Glomerular visceral epithelial cell (primary cell): Measurements from ENCODE around the gene CHCHD6.

Experiments used
- DNase-seq: peaks from one replicate; pipeline ENCODE4 v3.0.0-alpha.2; 2016; ENCODE audit errors: extremely low spot score

The CHCHD6 gene

GRCh38 chr3:126977821-126978220, 273.8 kb downstream of the CHCHD6 start:
- DNase-seq, result no peak

DNA sequence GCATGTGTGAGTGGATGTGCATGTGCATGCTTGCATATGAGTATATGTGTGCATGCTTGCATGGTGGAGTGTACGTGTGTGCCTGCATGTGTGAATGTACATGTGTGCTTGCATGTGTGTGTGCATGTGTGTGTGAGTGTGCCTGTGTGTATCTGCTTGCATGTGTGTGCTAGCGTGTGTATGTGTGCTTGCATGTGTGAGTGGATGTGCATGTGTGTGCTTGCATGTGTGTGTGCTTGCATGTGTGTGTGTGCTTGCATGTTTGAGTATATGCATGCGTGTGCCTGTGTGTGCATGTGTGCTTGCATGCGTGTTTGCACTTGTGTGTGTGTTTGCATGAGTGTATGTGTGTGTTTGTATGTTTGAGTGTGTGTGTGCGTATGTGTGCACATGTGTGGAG, 274.3 kb downstream of the CHCHD6 start:
- no peak for DNase-seq

- DNase-seq, result no peak
Observed at GRCh38 chr3:126979046-126979628, 275.1 kb downstream of the CHCHD6 start.

DNA sequence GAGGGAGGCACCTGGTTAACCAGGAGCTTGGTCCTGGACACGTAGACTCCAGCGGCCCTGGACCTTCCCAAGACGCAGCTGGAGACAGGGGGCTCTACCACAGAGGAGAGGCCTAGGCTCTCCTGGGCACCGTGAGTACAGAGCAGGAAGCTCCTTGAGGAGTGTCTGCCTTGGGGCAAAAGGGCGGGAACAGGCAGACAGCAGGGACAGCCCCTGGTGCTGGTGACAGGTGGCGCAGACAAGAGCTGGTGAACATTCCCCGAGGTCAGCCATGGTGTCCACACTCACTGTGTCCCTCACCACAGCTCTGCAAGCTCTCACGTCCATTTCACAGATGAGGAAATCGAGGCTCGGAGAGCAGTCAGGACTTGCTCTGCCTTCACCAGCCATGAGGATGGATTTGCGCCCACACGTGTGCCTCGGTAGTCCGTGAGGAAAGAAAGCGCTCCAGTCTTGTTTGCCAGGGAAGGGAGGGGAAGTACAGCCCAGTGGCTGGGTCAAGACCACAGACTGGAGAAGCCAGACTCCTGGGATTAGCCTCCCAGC, 276.3 kb downstream of the CHCHD6 start:
- no peak for DNase-seq

DNA sequence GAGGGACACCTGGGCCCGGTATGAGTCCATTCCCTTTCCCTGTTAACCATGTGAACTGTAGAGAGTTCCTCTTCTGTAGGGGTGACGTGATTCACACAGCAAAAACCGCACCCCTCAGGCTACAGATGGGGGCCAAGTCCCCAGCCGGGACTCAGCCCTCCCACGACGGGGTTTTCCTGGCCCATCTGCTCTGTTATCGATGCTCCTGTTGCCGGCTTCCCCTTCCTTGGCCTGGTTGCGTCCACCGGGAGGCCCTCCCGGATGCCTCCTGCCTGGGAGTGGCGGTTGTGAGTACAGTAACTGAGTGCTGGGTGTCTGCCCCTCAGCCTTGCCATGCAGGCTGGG, 278.1 kb downstream of the CHCHD6 start:
- peak; percentile 38 for DNase-seq

DNA sequence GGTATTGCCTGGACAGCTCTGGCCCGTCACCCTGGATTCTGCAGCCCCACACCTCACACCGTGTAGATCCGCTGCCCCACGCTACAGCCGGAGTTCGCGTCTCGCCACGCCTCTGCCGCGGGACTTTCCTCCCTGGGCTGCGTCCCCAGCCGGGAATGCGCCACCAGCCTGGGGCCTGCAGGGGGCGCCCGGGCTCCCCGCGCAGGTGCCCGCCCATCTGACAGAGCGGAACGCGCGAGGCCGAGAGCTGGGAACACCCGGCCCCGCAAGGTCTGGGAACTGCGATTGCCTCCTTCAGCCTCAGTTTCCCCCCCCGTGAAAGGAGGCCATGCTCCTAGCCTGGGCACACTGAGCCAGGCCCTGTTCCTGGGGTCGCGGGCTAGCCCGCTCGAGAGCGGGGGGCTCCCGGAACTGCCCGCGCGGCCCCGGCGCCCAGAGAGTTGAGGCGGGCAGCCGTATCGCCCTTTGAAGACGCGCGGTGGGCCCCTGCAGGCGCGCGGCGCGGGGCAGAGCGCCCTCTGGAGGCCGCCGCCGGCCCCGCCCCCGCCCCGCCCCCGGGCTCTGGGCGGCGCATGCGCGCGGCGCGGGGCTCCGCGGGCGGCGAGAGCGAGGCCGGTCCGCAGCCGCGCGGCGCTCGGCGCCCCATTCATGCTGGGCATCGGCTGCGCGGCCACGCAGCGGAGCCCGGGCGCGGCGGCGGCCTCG, 278.6 kb downstream of the CHCHD6 start, which contains the start of gene PLXNA1:
PLXNA1 (plus strand) TSS at position 645 of the 705 bp plus-strand sequence. CDS start 5,479 bp downstream, outside the sequence.
- DNase-seq, result peak; percentile 80

DNA sequence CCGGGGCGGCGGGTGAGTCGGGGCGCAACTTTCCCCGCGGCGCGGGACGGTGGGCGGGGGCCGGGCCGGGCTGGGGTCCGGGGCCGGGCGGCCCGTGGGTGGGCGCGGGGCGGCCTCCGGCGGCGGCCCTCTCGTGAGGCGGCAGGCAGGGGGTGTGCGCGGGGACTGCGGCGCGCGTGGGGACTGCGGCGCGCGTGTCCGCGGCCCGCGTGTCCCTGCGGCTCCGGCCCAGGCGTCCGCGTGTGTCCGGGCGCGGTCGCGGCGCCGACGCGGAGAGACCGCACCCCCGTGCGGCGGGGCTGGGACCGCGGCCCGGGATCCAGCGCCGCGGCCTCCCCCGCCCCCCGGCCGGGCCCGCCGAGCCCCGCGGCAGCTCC, 279.2 kb downstream of the CHCHD6 start:
- no peak for DNase-seq

DNA sequence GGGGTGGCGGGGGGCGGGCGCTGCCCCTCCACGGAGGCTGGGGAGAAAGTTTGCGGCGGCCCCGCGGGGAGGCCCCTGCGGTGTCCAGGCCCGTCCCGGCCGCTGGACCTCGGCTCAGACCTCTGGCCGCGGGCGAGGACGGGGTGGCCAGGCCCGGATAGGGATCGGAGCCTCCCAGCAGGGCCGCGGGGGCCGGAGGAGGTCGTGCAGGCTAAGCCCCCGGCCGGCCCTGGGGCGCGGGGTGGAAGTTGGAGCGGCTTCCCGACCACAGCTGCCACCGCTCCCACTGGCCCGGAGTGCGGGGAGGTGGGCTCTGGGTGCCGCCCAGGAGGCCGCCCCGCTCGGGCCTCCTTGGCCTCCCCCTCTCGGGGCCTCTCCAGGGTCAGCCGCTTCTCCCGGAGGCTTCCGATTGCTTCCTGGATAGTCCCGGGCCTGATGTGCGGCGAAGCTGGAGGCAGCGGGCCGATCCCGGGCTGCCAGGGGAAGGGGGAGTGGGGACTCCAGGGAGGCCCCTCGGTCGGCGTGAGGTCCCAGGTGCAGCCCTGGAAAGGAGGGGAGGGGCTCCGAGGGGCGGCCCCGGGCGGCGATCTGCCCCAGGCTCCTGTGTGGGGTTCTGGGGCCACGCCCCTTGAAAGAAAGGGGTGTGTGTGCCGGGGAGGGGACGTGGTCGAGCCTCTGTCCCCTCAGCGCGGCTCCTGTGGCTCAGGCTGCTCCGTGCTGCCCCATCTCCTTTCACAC, 279.8 kb downstream of the CHCHD6 start:
- peak; percentile 35 for DNase-seq

GRCh38 chr3:126984391-126985131, 280.5 kb downstream of the CHCHD6 start:
- DNase-seq, result no peak

- no peak for DNase-seq
Observed at GRCh38 chr3:126985132-126985985, 281.3 kb downstream of the CHCHD6 start.

DNA sequence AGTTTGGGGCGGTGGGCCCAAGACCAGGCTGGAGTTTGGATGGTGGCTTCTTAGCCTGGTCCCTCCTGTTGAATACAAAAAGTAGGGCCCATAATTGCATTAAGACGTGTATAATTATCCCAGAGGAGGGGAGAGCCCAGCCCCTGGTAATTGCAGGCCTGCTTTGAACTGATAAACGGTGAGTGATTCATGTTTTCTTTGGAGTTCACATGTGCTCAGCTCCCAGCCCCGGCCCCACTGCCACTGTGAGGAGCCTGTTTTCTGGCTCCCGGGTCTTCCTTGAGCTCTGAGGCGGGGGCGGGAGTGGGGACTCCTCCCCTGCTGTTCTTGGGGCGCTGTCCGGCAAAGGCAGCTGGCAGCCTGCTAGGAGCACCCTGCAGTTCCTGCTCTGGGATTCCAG, 282.0 kb downstream of the CHCHD6 start:
- no peak for DNase-seq

- DNase-seq, result no peak
Observed at GRCh38 chr3:126987129-126987528, 283.1 kb downstream of the CHCHD6 start.

DNA sequence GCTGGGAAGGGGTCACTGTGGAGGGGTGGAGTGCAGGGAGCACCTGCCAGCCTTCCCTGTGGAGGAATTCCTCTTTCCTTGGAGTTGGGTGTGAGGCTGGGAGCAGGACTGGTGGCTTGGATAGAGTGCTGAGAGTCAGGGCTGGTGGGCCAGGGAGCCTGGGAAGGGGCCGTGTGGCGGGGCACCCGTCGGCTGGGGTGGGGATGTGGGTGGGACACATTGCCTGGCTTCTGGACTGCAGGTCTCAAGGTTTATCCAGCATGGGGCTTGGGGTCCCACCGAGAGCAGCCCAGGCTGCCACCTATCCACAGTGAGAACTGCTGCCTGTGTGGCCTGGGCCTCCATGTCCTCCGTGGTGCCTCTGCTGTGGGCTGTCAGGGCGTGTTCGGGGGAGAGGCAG, 283.6 kb downstream of the CHCHD6 start:
- DNase-seq, result no peak

GRCh38 chr3:126988451-126989021, 284.5 kb downstream of the CHCHD6 start:
- no peak for DNase-seq

DNA sequence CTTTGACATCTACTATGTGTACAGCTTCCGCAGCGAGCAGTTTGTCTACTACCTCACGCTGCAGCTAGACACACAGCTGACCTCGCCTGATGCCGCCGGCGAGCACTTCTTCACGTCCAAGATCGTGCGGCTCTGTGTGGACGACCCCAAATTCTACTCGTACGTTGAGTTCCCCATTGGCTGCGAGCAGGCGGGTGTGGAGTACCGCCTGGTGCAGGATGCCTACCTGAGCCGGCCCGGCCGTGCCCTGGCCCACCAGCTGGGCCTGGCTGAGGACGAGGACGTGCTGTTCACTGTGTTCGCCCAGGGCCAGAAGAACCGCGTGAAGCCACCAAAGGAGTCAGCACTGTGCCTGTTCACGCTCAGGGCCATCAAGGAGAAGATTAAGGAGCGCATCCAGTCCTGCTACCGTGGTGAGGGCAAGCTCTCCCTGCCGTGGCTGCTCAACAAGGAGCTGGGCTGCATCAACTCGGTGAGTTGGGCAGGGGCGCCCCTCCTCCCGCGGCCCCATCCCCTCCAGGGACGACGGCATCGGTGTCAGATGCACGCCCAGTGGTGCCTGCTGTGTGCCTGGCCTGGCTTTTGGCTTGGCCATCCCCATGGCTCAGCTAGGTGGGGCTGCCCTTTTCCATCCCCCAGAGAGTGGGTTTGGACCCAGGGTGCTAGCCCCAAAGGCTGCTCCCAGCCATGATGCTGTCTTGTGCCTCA, 285.4 kb downstream of the CHCHD6 start:
- no peak for DNase-seq

- DNase-seq, result no peak
Observed at GRCh38 chr3:126990024-126990700, 286.1 kb downstream of the CHCHD6 start.

DNA sequence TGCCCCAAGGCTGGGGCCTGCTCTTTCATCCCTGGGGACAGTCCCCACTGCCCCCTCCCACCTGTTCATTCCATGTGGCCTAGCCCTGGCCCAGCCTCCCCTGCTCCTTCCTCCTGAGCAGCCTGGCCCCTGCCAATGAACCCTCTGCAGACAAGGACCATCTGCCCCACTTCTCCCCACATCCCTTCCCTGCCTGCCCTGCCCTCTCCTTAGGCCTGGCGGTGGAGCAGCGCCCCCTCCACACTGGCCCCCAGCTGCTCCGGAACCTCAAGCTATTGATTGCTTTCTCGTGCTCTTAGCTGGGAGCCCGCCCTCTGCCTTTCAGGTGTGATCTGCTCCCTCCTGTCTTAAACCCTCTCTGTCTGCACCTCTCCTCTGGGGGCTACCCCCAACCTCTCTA, 286.9 kb downstream of the CHCHD6 start:
- no peak for DNase-seq

DNA sequence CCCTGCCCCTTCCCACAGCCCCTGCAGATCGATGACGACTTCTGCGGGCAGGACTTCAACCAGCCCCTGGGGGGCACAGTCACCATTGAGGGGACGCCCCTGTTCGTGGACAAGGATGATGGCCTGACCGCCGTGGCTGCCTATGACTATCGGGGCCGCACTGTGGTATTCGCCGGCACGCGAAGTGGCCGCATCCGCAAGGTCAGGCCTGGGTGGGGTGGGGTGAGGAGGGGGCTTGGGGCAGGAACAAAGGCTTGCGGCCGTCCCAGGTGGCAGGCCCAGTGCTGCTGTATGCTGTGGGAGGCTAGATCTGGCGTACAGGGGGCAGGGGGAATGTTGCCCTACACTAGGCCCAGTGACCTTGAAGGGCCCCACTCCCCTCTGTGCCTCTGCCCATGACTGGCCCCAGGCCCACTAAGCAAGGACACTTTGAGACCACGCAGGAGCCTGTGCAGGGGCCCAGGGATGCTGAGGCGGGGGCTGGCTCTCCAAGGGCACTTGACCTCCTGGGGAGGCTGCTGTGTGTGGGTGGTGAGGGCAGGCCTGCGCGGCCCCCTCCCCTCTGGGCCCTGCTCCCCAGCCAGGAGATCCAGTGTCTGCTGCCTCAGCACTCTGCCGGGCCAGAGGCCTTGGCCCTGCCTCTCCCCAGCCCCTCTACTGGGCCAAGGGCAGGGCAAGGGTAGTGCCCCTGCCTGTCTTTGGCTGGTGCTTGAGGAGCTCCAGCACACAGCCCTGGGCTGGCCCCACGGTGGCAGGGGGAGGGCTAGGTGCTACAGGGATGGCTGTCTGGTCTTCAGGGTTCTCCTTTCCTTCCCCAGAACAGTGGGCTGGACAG, 287.5 kb downstream of the CHCHD6 start:
- DNase-seq, result no peak

- DNase-seq, result no peak
Observed at GRCh38 chr3:126992216-126992615, 288.2 kb downstream of the CHCHD6 start.
